Hematopoietic multipotent progenitor cell (in vitro differentiated cells): Measurements from ENCODE around the gene IGSF11. TPM values are rescaled to one million over a fixed set of nuclear protein-coding genes. Genes with fewer than 3 reads are reported as not detected.

Experiments used
- DNase-seq, 3 donors: peaks; one replicate each; pipeline ENCODE4 v3.0.0-alpha.2; 2011 to 2015; ENCODE audit warnings: low read depth in 2 of 3, low spot score in 2 of 3
- total RNA-seq: library from RNA; depleted of rRNA; stranded (reverse); fragments of >200 nt; gene quantifications from one replicate; pipeline ENCODE4 v1.2.3, GENCODE V29; 2012

Gene IGSF11
- total RNA-seq, 1 donor = under 0.01 TPM

DNA sequence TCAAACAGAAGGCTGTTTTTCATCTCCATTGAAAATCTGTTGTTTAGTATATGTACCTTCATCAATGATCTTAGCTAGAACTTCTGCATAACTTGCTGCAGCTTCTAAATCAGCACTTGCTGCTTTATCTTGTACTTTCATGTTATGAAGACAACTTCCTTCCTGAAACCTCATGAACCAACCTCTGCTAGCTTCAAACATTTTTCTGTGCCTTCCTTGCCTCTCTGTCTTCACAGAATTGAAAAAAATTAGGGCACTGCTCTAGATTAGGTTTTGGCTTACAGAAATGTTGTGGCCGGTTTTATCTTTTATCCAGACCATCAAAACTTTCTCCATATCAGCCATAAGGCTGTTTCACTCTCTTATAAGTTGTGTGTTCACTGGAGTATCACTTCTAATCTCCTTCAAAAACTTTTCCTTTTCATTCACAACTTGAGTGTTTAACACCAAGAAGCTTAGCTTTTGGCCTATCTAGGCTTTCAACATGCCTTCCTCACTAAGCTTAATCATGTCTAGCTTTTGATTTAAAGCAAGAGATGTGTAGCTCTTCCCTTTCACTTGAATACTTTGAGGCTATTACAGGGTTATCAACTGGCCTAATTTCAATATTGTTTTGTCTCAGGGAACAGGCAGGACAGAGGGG, 78.6 kb downstream of the IGSF11 start:
- DNase-seq = no peak

DNA sequence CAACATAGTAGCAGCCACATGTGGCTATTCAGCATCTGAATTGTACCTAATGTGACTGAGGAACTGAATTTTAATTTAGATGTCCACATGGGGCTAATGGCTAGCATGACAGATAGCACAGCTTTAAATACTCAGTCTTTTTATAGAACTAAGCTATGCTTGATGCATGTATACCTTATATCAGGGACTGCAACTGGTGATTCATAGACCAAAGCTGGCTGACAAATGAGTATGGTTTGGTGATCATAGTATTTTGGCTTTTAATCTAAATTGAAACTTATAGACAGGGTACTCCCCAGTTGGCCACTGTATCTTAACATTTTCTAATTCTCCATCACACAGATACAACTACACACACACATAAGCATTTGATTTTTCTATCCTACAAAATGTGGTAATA, 83.6 kb downstream of the IGSF11 start:
- DNase-seq = no peak

DNA sequence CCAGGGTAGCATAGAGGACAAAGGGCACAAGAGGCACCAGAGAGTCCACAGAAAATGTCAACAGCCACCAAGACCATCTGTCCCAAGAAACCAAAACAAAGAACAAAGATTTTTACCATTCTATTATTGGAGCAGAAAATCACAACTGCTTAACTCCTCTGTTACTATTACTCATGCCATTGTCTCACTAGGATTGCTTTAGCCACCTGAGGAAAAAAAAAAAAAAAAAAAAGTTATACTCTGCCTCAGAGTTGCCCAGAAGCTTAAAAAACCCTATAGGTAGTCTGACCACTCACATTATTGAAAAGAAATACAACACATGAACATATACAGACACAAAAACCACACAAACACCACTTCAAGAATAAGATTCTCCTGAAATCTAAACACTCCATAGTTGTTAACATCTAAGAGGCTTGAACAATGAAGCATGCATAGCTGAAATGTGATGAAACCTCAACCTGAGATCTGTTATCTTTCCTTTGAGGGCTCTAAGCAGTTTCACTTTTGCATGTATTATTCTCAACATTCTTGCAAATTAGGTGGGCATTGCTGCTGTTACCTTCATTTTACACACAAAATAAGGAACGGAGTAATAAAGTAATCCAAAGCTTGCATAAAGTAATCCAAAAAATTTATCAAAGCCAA, 85.4 kb downstream of the IGSF11 start:
- no peak for DNase-seq

DNA sequence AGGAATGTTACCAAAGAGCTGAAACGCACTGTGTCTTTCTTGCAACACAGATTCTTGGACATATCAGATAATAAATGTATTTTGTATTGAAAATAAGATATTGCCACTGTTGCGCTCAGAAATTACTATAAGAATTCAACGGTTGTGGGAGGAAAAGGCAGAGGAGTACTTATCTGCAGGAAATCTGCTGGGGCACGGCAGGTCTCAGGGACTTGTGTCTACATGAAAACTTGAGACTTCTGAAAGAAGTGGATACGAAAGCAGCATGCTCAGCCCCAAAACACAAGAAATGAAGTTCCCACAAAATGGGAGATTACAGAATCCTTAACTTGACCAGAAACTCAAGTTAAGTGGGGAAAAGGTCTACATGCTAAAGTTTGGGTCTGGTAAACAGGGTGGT, 86.5 kb downstream of the IGSF11 start:
- no peak for DNase-seq

DNA sequence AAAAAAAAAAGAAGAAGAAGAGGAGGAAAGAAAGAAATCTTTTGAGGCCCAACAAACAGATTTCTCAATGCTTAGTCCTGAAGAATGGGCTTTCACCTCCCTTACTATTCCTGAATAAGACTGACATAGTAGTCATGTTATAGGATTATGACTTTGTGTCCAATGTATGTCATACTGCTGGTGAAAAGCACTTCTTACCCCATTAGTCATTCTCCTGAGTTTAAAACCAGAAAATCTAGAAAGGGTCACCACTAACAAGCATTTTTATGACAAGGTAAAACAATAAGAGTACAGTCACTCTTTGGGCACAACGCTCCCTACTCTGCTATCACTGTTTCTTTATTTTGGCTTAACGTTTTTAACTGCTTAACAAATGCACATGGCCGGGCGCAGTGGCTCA, 88.2 kb downstream of the IGSF11 start:
- DNase-seq = no peak

DNA sequence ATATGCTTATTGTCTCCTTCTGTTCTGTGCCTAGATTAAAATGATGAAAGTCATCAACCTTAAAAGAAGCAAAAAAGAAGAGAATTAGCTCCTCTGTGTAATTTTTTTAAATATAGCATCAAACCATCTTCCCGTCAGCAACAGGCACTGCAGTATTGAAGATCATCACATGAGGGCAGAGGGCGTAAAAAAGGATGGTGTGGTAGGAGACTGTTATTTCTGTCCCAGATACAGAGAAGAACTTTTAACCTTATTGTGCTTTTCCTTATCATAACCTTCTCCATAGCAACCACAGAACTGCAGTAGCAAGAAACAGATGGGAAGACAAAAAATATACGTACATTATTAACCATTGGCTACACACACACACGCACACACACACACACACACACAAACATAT, 88.8 kb downstream of the IGSF11 start:
- DNase-seq = no peak

DNA sequence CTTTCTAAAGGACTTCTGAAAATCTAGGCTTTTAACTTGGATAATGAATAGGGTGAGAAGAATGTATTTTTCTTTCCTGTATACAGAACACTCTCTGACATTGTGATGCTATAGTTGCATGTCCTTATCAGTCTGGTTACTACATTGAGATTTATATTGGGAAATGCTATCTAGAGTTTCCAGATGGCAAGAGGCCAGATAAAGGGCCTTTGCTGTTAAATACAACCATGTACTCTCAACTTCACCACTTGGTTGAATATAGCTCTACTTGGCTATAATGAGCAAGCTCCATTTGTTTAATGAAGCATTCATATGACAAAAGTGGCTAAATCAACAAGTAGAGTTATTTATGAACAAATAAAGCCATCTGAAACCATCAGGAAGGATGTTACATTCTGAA, 91.0 kb downstream of the IGSF11 start:
- DNase-seq = no peak

DNA sequence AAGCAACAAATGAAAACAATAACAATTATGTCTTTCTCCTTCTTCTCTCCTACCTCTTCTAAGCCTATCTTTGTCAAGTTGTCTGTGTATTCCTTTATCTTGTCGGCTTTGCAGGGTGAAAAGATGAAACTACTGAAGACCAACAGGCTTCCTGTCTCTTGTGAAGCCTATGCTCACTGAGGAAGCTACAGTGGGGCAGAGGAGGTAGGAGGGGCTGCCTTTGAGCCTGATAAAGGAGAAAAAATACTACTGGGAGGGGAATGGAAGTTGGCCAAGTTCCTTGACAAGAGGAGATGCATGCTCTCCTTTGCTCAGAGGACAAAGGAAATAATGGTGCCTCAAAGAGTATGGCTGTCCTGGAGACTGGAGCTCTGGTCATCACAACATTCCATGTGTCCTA, 92.0 kb downstream of the IGSF11 start:
- DNase-seq = no peak

DNA sequence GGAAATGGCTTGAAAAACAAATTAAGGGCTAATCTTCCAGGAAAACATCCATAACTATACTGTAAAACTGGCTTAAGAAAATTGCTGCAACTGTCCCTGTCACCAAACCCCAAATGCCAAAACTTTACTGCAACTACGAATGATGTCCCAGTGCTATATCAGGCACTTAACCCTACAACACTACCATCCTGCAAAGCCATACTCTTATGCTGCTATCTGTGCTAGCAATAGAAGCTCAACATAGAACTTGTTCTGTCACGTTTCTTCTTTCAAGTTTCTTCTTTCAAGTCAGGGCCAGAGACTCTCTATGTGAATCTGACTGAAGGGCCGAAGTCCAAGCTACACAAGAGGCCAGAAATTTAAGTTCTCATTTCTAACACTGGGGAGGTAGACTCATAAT, 92.5 kb downstream of the IGSF11 start:
- no peak for DNase-seq

DNA sequence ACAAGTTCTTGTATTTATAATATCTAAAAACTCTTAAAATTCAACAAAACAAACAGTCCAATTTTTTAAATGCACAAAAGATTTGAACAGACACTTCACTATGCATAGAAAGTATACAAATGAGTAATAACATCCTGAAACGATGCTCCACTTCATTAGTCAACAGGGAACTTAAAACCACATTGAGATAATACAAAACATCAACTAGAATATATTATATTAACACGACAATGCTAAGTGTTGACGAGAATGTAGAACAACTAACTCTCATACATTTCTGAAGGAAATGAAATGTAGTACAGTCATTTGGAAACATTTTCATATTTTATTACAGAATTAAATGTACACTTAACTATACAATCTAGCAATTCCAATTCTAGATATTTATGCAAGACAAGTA, 93.4 kb downstream of the IGSF11 start:
- DNase-seq = no peak

DNA sequence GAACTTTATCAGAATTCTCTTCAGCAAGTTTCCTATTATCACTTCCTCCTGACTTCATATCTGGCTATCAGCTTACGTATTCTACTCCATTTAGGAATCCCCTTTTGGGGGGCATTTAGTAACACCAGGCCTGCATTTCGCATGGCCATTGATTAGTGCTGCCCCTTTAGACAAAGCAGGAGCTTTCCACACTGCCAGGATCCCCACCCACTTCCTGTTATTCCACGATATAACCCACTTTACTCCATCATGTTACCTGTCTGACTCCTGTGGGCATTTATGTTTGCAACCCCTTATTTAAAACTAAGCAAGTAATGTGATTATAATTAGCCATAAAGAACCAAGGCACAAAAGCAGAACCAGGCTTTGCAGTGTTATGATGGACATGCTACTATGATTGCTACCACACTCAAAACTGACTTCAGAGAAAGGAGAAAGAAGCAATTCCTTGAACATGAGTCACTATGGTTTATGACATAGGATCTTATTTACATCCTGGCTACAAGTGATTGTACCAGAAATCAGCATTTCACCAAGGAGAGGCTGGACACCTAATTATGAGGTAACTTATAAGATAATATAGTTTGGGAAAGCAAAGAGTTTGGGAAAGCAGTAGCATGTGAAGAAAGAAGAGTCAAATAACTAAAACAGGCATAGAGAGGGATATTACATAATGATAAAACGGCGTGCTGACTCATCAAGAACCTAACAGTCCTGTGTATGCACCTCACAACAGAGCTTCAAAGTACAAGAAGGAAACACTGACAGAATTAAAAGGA, 96.3 kb downstream of the IGSF11 start:
- DNase-seq = no peak

DNA sequence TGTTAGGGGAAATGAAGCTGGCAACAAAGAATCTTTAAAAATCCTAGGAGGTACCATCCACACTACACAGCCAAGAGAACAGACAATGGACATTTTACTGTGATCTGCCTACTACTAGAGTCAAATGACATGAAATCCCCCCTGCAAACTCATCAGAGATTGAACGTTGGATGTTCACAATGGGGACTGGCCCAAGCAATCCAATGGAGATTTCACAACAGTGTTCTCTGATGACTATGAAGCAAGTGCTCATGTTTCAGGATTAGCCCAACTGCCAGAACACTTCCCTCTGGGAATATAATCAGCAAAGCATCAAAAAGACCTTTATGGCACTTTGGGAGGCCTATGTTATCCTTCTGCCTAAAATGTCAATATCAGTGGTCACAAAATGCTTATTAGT, 97.8 kb downstream of the IGSF11 start:
- no peak for DNase-seq

DNA sequence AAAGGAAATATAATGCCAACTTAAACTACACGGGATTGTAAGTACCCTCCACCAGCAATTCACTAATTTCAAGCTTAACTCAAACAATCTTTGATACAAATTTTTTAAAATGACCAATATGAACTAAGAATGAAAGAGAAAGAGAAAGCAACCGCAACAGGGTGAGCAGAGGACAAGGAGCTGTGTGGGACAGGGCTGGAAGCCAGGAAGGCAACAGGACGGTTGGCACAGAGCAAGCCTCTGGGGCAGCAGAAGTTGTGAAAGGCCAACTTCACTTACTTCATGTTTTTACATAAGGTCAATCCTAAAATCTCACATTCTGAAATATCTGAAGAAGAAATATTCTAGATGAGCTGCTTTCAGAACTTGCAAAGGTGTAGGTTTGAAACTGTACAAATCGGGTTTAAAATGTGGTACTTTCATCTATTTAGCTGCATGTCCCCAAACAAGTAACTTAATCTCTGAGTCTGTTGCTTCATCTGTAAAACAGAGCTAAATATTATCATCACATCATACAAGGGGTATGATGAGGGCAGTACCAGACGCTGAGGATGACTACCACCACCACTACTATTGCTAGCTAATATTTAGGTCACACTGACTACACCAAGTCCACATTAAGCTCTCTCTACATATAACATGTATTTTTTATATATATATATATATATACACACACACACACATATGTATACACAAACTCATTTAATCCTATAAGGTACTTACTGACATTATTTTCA, 101.7 kb downstream of the IGSF11 start:
- no peak for DNase-seq

DNA sequence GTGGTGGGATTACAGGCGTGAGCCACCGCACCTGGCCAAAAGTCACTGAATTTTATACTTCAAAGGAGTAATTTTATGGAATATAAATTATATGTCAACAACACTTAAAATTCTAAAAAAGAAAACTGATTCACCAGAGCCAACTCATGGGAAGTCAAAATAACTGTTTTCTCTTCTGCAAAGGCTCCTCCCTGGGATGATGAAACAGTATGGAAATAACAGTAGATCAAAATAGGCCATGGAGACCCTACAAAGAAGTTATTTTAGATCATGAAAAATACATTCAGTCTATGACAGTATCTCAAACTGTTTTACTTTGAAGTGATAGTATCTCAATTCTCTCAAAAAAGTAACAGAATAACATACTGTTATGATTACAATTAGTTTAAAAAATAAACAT, 102.7 kb downstream of the IGSF11 start:
- no peak for DNase-seq

DNA sequence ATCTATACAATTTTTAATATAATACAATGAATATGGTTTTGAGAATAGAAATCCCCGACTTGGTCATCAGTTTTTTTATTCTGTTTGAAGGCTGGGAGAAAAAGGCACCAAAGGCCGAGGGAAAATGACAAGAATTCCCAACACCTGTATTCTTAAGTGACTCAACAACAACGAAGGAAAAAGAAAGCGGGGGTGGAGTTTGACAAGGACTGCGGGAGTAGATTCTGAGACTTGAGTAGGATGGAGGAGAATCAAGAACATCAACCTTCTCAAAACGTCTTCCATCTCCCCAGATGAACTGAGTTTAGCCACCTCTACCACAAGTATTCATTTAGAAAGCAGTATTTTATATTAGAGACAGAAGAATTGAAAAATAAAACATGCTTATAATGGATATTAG, 107.2 kb downstream of the IGSF11 start:
- no peak for DNase-seq

DNA sequence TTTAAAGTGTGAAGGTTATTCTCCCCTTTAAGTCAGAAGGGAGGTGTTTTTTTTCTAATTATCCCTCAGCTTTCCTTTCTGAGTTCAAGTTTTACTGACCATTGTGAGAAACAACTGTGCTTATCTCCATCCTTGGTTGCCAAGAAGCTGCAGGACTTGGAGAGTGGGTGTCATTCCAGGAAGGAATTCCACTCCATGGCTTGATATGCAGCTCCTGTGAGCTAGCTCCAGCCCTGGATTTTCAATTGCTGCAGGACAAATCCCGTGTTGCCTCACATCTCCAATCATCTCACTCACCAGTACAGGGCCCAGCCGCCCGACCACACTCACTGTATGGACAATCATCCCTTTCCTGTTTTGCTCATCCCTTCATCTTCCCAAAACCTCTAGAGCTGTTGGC, 122.5 kb downstream of the IGSF11 start:
- no peak for DNase-seq

DNA sequence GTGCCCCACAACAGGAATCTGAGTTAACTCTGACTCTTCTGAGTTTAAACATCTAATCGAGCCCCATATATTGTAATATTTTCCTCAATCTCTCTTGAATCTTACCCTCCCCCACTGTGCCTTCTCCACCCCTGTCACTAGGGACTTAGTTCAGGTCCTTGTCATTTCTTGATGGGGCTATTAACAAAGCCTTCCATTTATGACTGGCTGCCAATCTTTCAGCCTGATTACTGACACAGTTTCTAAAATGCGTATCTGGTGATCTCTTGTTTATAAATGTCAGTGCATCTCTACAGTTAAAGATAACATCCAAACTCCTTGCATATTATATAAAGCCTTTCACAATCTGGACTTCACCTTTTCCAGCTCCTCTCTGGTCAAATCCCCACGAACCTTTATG, 124.3 kb downstream of the IGSF11 start:
- no peak for DNase-seq

DNA sequence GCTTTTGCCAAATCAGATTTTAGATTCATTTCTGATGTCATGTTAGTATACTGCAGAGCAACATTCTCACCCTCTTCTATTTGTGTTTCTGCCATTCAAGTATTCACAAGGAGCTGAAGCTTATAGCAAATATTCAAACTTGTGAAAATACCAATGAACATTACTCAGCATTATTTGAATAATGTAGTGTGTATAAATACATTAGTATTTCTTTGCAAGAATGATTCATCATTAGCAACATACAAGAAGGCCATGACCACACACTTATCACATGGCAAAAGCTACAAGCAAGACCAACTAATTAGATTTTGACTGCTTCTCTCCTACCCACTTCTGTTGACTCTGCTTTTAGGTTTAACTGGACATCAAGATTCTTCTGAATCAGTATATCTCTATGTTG, 124.9 kb downstream of the IGSF11 start:
- DNase-seq = no peak

DNA sequence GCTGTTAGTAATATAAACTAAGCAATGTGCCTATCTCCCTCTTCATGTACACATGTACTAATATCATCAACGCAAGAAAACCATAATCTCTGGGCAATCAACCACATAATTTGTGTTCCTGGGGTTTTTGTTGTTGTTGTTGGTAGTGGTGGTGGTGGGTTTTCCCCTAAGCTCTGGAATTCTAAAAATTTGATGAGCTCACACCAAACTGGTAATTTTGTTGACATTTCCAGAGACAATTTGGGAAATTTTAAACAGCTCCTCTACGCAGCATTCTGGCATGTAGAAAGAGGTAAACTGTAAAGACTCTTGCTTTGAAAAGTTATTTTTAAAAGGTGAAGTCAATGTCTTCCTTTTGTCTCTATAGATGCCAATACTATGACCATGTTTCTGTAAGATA, 126.7 kb downstream of the IGSF11 start:
- DNase-seq = no peak

DNA sequence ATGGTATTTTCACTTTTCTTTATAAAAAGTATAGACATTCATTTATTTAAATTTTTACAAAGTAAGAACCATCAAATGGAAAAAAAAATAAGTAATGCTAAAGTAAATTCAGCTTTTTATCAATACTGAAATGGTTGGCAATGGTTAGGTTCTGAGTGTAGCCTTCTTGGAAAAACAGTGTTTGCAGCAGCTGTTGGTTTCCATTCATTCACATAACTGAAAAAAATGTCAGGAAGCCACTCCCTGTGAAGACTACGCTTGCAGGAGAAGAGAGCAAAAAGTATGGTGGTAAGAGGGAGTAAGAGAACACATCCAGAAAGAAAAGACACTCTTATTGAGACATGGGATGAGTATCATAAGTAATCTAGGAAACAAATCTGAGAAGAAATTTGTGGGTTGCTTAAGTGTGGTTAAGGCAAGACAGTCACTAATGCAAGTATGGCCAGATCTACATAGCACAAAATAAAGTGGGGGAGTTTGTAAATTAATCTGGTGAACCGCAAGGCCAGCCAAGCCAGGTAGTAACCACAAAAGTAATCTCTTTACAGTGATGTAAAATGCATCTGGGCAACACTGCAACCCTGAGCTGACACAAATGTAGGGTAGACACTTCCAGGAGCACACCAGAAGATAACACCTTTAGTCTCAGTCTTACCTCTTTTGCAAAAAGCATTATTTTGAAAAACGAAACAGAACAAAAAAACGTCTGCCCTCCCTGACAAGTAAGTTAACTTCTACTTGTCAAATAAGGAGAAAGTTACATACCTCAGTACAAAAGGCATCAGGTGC, 133.7 kb downstream of the IGSF11 start:
- no peak for DNase-seq

DNA sequence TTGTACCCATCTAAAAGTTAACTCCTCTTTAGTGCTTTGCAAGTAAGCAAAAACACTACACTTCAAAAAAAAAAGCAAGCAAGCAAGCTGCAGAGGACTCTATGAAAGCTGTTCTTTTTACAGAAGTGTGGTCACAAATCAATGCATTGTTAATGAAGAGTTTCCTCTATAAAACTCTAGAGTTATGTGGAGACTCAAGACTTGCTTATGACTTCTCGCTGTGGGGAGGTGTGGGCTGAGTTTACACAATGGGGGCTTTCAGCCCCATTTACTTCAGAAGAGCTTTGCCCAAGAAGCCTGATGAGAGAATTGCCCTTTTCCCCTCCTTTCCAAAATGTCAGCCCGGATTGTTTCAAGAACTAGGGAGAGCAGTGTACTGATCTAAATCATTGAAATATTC, 144.4 kb downstream of the IGSF11 start:
- DNase-seq = no peak
